ENCODE measurements around the gene RSF1.
"Not testable (repeated sequence)": the region's sequence is repeated elsewhere in the genome, so short reads cannot be mapped to it uniquely, and the experiment has no call there.

RSF1 gene

GRCh38 chr11:77820565-77821348 lies at the start of gene RSF1, which contains the start of gene AAMDC:
TSS of gene RSF1 (minus strand) at chr11:77820722. CDS start at chr11:77820714, 8 bp downstream.
TSS of gene AAMDC (plus strand) at chr11:77821144. CDS start at chr11:77842497, 21,353 bp downstream.
- peak; percentile 99 for DNase-seq (ENCODE audit: low spot score)

DNA sequence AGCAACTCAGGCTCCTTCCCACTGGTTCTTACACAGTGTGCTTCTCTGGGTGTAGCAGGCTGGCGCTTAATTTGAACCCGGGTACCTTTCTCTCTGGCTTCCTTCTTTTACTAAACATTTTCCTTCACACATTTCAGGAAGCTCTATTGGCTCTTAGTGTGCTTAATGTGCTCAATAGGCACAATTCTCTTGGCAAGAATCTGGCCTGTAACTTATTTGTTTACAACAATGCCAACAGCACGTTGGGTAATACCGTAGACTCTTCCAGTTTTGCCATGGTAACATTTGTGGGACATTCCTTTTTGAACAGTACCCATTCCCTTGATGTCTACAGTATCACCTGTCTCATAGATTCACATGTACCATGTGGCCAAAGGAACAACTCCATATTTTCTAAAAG lies 48.2 kb upstream of the RSF1 start:
- DNase-seq (ENCODE audit: low spot score): no peak

GRCh38 chr11:77866336-77866735 lies 45.8 kb upstream of the RSF1 start:
- no peak for DNase-seq (ENCODE audit: low spot score)

DNA sequence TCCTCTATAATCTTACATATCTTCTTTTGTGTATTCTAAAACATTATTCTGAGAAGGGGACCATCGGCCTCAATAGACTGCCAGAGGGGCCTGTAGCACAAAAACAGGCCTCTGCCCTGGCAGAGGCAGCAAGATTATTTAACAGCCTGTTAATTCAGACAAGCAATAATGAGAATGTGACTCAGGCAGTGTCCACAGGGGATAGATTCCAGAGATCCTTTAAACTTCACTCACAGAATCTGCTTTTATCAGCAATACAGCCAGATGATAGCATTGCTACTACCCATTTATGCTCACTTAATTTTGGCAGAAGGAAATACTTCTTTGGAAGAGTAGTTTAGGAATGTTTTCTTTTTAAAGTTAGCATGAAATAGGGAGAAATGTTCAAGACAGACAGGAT lies 45.3 kb upstream of the RSF1 start:
- DNase-seq (ENCODE audit: low spot score): no peak

DNA sequence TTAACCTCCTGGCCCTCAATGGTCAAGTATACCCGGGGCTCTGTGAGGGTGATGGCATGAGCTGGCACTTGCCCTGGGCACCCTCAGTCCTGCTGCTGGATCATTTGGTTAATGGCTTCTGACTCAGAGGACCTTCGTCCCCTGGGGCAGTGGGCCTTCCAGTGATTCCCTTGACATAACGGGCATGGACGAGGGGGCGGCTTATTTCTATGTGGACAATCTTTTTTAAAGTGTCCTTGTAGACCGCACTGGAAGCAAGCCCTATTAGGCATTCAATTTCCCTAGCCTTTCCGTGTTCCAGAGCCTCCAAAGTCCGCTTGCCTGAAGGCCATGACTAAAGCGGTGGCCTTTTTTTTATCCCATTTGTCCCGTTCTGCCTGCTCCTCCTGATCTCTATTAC lies 40.9 kb upstream of the RSF1 start:
- not testable (repeated sequence) for DNase-seq (ENCODE audit: low spot score)

DNA sequence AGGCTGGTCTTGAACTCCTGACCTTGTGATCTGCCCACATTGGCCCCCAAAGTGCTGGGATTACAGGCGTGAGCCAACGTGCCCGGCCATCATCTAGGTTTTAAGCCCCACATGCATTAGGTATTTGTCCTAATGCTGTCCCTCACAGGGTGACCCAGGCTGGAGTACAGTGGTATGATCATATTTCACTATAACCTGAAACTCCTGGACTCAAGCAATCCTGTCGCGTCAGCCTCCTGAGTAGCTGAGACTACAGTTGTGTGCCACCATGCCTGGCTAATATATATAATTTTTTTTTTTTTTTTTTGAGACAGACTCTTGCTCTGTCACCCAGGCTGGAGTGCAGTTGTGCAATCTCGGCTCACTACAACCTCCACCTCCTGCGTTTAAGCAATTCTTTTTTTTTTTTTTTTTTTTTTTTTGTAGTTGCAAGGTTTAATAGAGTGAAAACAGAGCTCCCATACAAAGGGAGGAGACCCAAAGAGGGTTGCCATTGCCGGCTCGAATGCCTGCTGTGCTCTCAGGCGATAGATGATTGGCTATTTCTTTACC lies 37.5 kb upstream of the RSF1 start:
- not testable (repeated sequence) for DNase-seq (ENCODE audit: low spot score)

DNA sequence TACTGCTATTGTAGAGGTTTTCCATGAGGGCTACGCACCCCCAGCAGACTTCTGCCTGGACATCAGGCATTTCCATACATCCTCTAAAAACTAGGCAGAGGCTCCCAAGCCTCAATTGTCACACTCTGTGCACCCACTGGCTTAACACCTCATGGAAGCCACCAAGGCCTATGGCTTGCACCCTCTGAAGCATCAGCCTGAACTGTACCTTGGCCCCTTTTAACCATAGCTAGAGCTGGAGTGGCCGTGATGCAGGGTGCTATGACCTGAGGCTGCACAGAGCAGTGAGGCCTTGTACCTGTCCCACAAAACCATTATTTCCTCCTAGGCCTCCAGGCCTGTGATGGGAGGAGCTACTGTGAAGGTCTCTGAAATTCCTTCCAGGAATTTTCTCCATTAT lies 34.3 kb upstream of the RSF1 start:
- DNase-seq (ENCODE audit: low spot score): no peak

- DNase-seq (ENCODE audit: low spot score): no peak
Observed at GRCh38 chr11:77851503-77851902, 31.0 kb upstream of the RSF1 start.

- DNase-seq (ENCODE audit: low spot score): not testable (repeated sequence)
Observed at GRCh38 chr11:77843700-77844099, 23.2 kb upstream of the RSF1 start.

DNA sequence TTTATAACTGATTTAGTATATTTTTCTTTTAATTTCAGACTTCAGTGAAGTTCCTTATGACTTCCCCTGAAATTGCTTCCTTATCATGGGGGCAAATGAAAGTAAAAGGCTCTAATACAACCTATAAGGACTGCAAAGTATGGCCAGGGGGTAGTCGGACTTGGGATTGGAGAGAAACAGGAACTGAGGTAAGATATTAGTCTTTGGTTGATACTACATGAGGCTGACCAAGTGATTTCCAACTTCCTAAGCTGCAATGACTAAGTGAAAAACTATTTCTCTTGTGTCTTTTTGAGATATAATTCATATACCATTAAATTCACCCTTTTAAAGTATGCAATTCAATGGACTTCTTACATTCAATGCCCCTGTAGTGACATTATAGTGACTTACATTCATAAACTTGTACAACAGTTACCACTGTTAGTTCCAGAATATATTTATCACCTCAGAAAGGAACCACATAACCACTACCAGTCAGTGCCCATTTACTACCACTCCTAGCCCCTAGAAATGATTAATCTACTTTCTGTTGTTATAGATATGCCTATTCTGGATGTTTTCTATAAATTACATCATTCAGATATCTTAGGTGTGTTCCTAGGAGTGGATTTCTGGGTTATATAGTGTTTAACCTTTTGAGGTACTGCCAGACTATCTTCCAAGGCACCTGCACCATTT lies 22.1 kb upstream of the RSF1 start:
- no peak for DNase-seq (ENCODE audit: low spot score)

GRCh38 chr11:77833302-77833701 lies 12.8 kb upstream of the RSF1 start:
- DNase-seq (ENCODE audit: low spot score): no peak

GRCh38 chr11:77828926-77829325 lies 8.4 kb upstream of the RSF1 start:
- DNase-seq (ENCODE audit: low spot score): no peak

GRCh38 chr11:77823775-77824174 lies 3.3 kb upstream of the RSF1 start:
- no peak for DNase-seq (ENCODE audit: low spot score)

DNA sequence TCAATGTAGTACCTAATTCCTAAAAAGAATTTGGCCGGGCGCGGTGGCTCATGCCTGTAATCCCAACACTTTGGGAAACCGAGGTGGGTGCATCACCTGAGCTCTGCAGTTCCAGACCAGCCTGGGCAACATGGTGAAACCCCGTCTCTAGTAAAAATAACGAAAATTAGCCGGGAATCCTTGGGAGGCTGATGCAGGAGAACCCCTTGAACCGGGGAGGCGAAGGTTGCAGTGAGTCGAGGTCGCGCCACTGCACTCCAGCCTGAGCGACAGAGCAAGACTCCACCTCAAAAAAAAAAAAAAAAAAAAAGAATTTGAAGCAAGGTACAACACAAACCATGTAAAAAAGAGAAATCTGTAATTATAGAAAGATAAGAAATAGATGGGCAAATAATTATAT lies 1.6 kb upstream of the RSF1 start:
- DNase-seq (ENCODE audit: low spot score): not testable (repeated sequence)

DNA sequence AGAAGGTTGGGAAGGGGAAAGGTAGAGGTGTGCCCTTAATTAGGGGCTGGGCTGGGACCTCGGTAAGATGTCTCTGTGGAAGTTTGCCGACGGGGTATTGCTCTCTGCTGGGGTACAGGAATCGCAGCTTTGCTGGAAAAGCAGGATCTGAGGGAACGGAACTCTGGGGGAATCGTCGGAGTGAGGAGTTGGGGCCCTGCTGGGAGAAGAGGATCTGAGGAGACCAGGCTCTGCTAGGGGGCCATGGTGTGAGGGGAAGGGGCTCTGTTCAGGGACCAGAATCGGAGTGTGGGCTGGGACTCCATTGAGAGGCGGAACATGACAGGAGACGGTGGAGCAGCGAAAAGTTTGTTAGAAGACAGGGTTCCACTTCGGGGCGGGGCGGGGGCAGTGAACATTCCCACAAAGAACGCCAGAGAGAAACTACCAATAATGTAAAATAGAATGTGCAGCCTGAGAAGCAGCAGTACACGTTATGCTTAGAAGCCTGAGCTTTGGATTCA lies 878 bp upstream of the RSF1 start:
- DNase-seq (ENCODE audit: low spot score): peak; percentile 32

GRCh38 chr11:77819921-77820564 lies 479 bp downstream of the RSF1 start:
- peak; percentile 32 for DNase-seq (ENCODE audit: low spot score)

GRCh38 chr11:77819411-77819920 lies 1.1 kb downstream of the RSF1 start:
- DNase-seq (ENCODE audit: low spot score): peak; percentile 94

- DNase-seq (ENCODE audit: low spot score): no peak
Observed at GRCh38 chr11:77815459-77815858, 5.1 kb downstream of the RSF1 start.

GRCh38 chr11:77814848-77815247 lies 5.7 kb downstream of the RSF1 start:
- no peak for DNase-seq (ENCODE audit: low spot score)

DNA sequence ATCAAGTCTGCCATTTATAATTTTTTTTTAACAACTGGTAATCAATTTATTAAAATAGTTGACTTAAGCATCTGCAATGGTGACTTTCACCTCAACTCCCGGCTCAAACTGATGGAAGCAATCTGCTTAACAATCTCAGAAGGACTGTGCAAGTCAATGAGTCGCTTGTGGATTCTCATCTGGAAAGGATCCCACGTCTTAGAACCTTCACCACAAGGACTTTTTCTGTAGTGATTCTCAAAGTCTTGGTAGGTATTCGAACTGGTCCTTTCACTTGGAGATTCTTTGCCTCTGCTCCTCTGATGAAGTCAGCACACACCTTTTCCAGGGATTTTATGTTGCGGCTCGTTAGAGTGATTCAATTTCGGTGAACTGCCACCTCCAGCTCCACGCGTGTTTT lies 7.3 kb downstream of the RSF1 start:
- no peak for DNase-seq (ENCODE audit: low spot score)

- DNase-seq (ENCODE audit: low spot score): no peak
Observed at GRCh38 chr11:77806993-77807392, 13.5 kb downstream of the RSF1 start.

GRCh38 chr11:77806415-77806814 lies 14.1 kb downstream of the RSF1 start:
- no peak for DNase-seq (ENCODE audit: low spot score)

Data from Ammon's horn (tissue), 1 donor.